ENCODE data around the gene DRGX.

DNA sequence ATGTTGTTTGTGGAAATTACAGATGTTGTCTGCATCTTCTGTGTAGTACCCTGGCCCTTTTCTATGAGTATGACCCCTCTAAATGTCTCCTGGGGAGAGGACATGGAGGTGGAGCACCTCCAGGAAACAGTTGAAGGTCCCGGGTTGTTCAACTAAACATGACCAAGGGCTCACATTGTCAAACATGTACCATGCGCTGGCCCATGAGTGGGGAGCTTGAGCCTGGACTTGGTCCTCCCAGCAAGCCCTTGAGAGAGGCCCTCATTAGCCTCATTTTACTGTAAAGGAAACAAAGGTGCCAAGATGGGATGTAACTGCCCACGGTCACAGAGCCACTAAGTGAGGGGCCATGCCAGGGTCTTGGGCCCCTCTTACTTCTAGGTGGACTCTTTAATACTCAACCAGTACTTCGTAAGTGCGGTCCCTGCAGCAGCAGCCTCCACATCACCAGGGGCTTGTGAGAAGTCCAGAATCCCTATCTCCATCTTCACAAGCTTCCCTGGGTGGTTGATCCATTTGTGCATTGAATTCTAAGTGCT is 65.7 kb downstream of the DRGX start:
- no peak for TF ChIP-seq CTCF (IDR thresholded peaks at IDR 0.05)
- TF ChIP-seq POLR2A (IDR thresholded peaks at IDR 0.05): no peak
- no peak for TF ChIP-seq POLR2AphosphoS5 (IDR thresholded peaks at IDR 0.05)
- TF ChIP-seq EP300 (IDR thresholded peaks at IDR 0.05): no peak
